GM18858 (cell line): Measurements from ENCODE around the gene SPOCK1.
"Not testable (repeated sequence)": the region's sequence is repeated elsewhere in the genome, so short reads cannot be mapped to it uniquely, and the experiment has no call there.

Experiments used
- ATAC-seq: cut with Tn5 transposase; IDR thresholded peaks from one replicate; pipeline ENCODE4 v1.9.1; 2021; ENCODE audit not compliant: unreplicated experiment

Gene SPOCK1

DNA sequence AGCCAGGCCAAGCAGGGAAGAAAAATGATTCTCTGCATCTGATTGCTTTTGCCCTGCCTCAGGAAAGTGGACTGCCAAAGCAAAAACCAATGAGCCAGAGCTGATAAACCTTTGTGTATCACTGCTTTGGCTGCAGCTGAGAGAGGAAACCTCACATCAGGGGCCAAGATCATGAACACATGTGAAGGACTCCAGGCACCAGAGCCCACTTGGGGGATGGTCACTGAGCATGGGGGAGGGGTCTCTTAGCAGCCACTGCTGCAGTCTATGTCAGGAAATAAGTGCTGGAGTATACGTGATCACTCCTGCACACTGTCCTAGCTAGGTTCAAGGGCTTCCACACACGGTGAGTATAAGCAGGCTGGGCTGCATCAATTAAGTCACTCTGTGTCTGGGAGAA is 229.9 kb downstream of the SPOCK1 start:
- no peak for ATAC-seq

DNA sequence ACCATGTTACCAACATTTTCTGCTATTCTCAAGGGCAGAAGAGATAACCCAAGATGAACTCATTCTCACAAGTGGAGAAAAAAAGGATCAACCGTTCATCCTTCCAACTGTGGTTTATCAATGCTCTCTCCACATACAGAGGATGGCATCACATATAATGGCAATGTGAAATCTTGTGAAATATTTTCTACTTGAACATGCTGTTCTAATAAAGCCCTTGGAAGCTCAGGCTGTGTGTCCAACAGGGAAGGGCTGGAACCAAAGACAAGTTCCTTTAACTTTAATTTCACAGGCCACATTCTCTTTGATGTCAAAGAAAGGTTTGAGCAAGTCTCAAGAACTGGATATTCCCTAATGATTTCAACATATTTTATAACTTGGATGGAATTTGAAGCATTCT is 230.5 kb downstream of the SPOCK1 start:
- no peak for ATAC-seq

DNA sequence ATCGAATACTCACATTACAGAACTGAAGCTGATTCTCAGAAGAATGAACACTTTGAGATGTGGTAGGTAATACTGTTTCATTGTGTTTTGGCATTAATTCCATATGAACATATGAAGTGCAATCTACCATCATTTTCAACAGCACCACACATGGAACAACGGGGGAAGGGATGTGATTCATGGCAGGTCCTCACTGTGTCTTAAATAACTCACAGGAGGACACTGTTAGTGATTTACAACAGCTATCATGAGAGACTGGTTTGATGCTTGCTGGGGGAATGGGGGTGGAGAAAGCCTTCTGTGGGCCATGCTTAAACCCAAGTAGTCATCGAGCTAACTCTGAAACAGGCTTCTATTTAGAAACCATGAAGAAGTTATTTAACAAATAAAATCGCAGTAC is 232.9 kb downstream of the SPOCK1 start:
- no peak for ATAC-seq

DNA sequence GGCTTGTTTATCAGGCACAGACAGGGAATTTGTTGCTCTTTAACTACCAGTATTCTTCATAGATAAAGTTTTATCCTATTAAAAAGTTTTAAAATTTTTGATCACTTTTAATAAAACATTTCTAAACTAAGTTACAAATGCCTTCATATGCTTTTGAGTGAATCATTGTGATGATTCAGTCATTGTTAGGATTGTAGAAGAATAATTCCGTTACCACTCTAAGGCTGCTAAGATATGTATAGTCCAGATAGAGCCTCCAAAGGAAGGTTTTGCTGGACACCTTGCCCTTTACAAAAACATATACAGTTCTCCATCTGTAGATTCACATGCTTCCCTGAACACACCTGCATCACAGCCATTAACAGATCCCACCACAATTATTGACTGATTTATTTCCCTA is 233.7 kb downstream of the SPOCK1 start:
- ATAC-seq: no peak

DNA sequence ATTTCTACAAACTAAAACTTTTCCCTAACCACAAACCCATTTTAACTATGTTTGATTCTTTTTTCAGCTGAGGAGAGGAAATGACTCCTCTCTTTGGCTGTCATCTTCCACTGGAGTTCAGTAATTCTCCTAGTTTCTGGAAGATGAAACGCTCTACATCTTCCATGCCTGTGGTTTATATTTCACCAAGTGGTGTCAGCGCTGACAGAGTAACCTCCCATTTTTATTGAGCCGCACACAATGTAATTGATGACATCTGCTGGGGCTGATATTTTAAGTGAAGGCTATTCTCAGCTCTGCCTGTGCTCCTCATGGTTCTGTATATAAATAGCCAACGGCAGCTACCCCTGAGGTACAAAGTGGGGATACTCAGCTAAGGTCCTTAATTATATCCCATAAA is 234.6 kb downstream of the SPOCK1 start:
- ATAC-seq: no peak

DNA sequence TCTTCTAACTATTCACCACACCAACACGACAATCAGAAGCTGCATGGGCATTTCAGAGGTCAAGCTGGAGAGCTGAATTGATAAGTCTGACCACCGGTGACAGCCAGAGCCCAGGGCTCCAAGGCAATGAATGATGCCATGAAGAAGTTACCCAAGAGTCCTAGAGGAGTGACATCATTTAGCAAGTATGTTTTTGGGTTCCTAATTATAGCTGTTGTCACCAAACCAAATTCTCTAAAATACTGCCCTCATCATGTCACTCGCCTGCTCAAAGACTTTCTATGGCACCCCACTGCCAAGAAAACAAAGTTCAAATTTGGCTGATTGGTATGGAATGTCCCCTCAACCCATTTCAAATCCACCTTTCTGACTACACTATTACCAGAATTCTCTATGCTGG is 235.1 kb downstream of the SPOCK1 start:
- ATAC-seq: no peak

DNA sequence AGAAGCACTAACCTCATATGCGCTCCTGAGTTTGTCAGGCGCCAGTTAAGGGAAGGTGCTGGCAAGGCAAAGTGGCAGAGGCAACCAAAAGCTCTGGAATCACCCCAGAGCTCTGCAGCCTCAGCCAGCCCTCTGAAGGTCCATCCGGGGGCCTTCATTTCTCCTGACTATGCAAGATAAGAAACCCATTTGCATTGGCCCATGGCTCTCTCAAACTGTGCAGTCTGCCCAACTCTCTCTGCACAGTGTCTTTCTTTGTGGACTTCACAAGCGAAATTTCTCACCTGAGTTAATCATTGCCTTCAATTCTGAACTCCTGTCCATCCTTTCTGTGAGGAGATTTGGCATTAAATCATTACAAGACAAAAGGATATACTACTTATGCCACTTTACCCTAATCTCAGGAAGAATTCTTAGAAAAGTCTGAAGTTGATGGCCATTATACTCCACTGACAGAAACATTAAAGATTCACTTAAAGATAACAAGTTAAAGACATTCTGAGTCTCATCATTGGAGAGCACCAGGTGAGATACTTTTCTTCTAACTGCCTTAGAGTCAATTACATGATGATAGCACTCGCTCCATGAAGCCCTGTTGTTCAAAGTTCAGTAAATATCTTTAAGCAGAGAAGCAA is 235.6 kb downstream of the SPOCK1 start:
- no peak for ATAC-seq

DNA sequence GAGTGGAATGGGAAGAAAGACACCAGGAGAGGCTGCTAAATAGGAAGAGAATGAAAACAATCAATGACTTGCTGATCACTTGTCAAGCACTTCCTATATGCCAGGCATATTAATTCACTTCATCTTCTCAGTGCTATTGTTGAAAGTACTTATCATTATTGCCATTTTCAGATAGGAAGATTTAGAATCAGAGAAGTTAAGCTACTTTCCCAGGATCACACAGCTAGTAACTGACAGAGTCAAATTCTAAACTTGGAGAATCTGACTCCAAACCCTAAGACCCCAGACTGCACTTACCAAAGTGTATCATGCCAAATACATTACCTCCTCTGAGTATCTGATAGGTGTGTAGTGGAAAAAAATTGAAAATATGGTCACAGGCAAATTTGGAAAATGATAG is 236.3 kb downstream of the SPOCK1 start:
- ATAC-seq: no peak

DNA sequence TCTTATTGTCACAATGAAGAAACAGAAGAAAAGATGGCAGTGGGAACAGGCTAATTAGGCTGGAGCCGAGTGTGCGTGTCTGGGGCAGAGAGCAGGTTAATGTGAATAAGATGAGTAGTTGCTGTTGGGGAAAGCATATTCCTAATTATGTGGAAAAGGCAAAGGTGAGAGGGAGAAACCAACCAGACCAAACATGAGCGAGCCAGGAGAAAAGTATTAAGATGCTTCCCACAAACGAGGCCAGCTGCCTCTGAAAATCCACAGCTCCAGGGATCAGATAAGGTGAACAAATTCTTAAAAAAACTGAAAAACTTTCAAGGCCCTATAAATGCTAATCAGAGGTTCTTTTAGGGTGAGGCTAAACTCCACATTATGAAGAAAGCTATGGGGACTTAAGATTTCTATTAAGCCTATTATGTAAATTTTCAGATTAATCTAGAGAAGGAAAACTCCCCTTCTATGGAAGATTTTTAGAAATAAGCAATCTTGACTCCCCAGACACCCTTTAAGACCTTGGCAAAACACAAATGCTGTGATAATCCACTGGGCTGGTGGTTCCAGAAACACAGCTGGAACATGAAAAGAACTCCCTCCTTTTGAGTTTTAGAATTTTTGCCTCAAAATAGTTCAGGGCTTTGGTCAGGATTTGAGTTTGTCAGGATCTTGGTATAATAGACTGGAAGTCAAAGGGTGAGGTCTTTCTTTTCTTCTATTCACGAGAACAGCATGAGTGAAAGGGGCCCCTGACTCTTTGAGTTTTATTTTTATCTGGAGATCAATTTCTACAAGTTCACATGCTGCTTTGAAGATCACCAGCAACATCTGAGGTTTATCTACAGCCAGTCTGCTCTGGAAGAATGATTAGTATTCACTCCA is 238.1 kb downstream of the SPOCK1 start:
- ATAC-seq: no peak

DNA sequence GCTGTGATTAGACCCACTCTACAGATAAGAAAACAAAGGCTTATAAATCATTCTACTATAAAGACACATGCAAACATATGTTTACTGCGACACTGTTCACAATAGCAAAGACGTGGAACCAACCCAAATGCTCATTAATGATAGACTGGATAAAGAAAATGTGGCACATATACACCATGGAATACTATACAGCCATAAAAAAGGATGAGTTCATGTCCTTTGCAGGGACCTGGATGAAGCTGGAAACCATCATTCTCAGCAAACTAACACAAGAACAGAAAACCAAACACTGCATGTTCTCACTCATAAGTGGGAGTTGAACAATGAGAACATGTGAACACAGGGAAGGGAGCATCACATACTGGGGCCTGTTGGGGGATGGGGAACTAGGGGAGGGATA is 240.0 kb downstream of the SPOCK1 start:
- ATAC-seq: not testable (repeated sequence)

DNA sequence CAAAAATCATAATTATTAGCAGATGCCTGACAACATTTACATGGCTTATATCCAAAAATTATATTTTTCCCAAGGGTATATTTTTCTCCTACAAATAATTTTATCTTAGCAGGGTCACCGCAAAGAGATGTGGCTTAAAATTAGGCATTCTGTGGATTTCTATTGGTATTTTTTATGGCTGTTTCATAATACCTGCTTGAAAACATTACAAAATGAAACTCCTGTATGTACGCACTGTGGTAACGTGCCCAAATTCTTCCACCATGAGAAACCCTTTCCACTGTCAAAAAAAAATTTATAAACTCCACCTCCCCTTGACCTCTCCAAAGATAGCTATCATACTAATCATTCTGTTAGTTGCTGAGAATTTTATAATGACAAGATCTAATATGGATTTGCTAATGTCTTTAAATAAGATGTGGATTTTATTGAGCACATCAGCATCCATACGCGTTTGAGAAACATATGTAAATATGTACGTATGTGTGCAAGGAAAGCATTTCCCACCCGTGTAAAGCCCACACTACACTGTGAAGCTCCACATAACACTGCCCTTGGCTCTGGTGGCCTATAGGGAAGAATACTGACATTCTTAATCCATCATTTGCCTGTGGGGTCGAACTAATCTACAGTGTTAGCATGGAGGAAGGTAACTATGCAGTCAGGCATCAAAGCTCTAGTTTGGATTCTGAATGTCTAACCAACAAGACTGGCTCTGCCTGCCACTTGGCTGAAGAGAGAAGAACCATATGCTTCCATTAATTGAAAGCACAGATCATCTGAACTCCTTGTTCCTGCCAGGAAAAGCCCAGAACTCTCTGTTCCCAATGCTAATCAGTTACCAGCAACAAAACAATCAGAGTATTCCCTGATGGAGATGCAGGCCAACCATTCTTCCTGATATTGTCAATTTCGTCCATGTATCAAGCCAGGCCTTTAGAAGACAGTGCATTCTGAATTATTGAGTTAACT is 244.7 kb downstream of the SPOCK1 start:
- no peak for ATAC-seq

DNA sequence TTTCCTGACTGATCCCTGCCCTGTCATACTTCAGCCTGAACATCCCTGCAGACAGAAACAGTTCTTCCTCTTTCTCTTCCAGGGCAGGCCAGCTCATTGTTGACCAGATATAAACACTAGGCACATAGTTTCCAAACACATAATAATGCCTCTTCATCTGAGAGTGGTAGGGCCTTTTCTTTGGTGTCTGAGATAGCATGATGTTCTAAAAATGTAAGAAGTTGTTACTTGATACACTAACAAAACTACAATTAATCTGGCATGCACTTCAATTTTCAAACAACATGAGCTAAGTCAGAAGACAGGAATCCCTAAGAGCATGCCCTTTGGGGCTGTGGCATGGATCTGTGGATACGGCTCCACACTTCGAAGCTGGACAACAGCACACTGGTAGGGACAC is 246.6 kb downstream of the SPOCK1 start:
- no peak for ATAC-seq

DNA sequence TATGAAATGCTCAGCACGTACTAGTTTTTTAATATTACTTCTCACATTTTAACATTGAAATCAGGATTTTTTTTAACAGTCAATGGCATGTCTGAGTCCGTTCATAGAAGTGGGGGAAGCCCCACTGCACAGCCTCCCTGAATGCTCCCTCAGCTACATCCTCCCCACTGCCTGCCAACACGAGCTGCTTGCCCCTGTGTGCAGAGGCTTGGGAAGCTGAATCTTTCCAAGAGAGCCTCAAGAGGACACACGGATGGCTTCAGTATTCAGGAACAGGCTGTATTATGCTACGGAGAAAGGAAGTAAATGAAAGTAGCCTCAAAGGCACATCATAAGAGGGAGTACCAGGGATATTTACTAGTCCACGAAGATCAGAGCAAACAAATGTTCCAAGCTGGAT is 248.7 kb downstream of the SPOCK1 start:
- no peak for ATAC-seq

DNA sequence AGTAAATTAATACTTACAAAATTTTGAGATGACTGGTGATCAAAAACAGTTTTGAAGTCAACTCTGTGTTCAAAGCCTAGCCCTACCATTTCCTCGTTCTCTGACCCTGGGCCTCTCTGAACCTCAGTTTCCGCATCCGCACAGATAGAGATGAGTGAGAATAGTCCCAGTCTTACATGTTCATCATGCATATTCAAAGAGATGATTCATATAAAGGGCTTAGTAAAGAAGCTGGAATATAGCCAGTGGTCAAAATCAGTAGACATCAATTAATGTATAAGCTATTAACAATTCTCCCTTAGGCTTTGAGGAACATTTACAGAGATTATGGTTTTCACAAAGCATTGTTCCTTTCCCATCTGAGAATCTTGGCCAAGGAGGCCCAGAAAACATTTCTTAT is 250.6 kb downstream of the SPOCK1 start:
- ATAC-seq: no peak

DNA sequence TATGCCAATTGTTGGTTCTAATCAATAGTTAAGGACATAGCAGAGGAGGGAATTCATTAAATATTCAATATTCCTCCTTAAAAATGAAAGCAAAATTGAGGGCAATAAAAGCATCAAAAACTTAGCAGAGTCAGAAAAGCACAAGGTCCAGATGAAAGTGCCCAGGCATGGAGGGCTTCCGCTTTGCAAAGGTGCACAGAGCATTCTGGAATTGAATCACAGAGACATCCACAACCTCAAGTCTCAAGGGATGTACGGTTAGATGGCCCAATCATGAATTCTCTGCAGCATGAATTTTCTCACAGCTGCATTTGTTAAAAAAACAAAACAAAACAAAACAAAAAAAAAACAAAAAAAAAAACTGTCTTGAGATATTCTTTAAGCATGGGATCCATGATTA is 253.7 kb downstream of the SPOCK1 start:
- no peak for ATAC-seq

DNA sequence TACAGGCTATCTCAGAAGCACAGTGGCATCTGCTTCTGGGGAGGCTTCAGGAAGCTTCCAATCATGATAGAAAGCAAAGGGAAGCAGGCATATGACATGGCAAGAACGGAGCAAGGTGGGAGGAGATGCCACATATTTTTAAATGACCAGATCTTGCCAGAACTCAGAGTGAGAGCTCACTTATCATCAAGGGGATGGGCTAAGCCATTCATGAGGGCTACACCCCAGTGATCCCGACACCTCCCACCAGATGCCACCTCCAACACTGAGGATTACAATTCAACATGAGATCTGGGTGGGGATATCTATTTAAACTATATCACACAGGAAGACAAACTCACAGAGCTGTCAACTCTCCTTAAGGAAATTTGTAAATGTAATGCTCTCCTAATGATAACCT is 258.8 kb downstream of the SPOCK1 start:
- ATAC-seq: no peak

DNA sequence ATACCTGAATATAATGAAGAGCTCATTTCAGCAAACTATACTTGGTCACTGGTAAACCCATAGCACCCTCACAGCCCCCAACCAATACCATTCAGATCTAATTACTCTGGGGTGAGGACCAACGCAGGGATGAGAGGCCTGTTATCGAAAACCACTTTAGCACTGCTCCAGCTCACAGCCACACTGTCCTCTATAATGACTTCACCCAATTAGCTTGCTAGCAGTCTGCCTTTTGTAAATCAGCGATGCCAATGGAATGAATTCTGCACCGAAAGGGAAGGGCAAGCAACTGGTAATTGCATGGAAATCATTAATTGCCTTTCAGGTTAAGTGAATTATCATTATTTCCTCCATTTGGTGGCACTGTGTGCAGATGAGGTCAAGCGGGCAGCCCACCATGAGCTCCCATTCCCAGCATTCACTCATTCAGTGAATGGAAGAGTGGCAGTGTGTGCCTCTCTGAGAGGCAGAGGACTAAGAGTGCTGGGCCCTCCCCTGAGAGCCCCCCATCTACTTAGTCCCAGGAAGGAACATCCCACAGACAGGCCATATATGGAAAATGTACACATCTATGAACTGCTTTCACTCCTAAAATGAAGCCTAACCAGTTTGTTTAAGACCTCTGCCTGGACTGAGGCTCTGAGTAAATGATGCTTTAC is 262.1 kb downstream of the SPOCK1 start:
- ATAC-seq: no peak

DNA sequence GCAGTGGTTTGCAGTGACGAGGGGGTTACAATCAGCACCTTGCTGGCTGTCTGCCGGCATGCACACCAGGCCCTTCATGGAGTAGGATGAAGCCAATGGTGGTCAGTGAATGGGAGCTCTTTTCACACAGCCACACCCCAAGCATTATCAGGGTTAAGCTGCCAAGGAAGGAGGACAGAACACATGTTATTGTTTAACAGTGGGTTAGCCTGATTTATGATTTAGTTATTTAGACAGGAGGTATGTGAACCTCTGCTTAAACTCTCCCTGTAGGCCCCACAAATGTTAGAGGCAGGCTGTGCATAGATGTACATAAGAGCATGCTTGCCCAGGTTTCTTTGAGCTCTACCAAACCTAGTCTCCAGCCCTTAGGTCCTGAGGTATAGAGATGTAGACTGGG is 262.9 kb downstream of the SPOCK1 start:
- no peak for ATAC-seq

DNA sequence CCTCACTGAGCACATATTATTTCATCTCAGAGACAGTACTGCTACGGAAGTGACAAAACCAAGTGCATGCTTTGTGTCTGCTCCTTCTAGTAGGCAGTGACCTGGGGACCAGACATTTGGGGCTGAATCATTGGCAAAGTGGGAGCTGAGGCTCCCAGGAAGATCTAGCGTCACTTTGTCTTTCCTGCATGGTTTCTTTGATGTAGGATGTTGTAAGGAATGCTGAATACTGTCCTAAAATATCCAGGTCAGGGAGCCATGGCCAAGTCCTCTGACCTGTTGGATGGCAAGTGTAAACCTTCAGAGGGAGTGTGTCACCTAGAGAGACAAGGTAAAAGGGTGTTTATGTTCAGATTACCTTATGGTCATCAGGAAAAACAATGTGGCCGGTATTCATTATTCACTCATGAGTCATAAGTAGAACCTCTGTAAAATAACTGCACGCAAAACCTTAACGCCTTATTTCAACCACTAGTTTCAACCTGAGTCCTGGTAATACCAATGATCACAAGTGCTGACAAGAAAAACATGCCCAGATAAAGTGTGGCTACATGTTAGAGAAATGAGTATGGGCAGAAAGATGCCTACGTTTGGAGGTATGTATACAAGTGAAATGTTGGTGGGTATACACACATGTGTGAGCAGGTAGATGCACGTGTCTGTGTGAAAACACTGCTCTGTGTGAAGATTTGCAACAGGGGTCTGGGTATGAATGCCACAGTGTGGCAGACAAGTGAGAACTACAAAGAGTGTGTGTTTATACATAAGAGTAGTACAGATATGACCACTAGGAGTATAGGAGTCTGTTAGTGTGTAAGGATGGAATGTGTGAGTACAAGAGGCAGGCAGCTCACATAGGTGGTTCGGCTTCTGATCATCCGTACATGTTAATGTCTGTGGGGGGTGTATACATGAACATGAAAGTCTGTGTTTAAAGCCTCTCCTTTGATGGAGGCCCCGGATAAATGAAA is 263.9 kb downstream of the SPOCK1 start:
- no peak for ATAC-seq

DNA sequence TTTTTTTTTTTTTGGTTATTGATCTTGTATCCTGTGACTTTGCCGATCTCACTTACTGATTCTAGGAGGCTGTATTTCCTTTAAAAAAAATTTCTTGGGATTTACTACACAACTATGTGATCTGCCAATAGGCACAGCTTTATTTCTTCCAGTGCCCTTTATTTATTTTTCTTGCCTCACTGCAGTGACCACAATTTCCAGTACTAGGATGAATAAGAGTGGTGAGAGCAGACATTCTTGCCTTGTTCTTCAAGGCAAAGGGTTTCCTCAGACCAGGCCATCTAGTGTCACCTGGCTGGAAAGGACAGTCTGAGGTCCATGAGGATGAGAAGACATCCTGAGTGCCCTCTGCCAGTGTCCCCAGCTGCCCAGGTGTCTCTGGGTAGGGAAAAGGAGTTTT is 265.4 kb downstream of the SPOCK1 start:
- ATAC-seq: no peak
